GM19463 (cell line): ENCODE data around the gene RNF151.
A peak's percentile ranks its signal among the peaks of the same experiment; 100 is the strongest.

ENCODE experiments used
- ATAC-seq: cut with Tn5 transposase; IDR thresholded peaks from one replicate; pipeline ENCODE4 v1.9.1; 2021; ENCODE audit warnings: mild to moderate bottlenecking, moderate library complexity; ENCODE audit not compliant: unreplicated experiment

The RNF151 gene

DNA sequence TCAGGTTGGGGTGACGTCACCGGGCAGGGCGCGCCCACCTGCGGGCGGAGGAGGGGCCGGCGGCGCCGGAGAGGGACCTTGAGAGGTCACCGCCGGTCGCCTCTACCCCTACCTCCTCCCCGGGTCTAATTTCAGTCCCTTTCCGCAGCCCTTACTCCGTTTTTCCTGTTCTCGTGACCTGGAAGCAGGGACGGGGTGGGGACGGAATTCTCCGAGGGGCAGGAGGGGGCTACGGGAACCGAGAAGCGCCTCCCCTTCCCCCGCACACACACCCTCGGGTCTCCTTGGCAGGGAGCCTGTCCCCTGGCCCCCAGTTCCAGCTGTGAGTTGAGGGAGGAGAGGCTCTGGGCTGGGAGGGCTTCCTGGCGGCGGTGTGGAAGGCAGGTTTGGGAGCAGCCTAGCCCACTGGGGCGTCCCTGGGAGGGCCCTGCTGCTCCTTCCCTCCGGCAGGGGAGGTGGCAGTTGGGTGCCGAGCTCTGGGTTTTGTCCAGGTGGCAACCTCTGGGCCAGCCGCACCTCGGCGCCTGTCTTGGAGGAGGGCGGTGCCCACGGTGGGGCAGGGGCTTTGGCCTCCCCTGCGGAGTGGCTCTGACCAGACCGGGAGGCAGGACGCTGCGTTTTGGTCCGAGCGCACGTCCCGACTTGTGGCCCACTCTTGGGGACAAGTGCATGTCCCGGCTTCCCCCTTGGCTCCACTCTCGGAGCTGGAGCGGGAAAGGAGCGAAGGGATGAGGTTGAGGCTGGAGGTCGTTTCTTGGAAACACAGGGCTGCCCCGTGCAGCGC is 23.9 kb downstream of the RNF151 start:
- no peak for ATAC-seq

DNA sequence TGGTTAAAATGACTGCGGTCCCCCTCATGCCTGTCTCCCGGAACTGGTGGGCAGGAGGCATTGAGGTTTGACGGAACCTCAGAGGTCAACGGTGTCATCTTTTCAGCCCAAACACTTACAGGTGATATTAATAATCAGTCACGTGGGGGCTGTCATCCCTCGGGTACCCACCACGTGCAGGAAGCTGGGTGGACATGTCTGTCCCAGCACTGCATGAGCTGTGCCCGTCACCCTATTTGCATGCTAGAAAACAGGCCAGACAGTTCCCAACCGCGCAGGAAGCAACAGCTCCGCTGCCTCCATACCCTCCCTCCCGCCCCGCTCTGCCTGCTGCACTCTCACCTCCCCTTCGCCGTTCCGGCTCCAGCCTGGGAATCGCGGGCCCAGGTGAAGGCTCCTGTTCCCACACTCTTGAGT is 24.5 kb downstream of the RNF151 start:
- ATAC-seq = no peak

GRCh38 chr16:1991588-1991947 is 24.9 kb downstream of the RNF151 start:
- ATAC-seq = no peak

DNA sequence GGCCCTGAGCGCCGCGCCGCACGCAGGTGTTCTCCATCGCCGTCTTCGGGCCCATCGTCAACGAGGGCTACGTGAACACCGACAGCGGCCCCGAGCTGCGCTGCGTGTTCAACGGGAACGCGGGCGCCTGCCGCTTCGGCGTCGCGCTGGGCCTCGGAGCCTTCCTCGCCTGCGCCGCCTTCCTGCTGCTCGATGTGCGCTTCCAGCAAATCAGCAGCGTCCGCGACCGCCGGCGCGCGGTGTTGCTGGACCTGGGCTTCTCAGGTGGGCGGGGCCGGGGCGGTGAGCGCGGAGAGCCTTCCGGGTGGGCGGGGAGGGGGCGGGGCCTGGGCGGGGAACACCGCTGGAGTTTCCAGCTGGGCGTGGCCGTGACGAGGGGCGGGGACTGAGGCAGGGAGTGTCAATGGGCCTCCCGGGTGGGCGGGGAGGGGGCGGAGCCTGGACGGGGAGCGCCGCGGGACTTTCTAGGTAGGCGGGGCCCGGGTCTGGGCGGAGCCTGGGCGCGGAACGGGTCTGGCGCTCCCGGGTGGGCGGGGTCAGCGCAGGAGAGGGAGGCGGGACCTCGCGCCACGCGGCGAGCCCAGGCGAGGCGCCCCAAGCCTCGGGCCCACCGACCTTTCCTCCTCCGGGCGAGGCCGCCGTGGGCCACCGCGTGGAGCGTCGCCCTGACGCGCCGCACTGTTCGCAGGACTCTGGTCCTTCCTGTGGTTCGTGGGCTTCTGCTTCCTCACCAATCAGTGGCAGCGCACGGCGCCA is 25.5 kb downstream of the RNF151 start:
- ATAC-seq = peak; percentile 47

DNA sequence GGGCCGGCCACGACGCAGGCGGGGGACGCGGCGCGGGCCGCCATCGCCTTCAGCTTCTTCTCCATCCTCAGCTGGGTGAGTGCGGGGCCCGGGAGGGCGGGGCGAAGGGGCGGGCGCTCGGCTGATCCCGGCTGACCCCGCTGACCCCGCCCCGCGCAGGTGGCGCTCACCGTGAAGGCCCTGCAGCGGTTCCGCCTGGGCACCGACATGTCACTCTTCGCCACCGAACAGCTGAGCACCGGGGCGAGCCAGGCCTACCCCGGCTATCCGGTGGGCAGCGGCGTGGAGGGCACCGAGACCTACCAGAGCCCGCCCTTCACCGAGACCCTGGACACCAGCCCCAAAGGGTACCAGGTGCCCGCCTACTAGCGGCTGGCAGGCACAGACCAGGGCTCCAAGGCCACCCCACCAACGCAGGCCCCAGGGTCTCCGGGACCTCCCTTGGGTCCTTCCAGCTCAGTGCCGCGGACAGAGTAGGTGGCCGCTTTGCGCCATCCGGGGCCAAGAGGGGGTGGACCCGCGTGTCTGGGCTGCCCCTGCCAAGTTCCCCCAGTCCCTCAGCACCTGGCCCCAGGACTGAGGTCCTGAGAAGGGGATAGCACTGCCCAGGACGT is 26.2 kb downstream of the RNF151 start:
- no peak for ATAC-seq

- ATAC-seq = no peak
Measured at GRCh38 chr16:1993731-1994131, 27.1 kb downstream of the RNF151 start.

DNA sequence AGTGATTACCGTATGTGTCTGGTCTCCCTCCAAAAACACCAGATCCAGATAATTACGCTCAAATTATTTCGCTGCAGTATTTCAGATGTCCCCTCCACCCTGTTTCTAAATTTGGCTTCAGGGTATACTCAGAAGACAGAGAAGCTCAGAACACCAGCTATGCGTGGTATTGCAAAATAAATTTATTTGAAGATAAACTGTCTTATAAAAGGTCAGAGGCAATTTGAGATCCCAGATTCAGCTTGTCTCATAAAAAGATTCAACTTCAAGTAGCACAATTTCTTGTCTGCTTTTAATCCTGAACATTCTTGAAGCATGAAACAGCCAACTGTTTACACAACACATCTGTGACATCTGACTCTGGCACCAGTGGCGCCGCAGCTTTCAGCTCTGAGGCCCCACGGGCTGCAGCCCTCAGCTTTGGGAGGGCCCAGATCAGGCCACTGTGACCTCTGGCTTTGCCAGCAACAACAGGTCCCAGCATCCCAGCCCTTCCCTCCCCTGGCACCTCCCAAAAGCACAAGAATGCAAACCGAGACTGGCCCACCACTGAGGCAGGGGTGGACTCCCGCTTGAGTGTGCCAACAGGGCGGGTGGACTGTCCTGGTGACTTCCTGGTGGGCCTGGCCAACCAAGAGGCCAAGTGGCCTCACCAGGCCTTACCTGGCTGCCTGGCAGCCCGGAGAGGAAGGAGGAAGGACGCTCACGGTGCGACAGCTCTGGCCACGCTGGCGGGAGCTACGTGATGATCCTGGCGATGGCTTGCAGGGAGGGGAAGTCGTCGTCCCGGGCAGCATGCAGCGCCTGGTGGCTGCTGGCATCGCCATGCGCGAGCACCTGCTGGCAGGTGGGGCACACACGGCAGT is 31.1 kb downstream of the RNF151 start:
- no peak for ATAC-seq

DNA sequence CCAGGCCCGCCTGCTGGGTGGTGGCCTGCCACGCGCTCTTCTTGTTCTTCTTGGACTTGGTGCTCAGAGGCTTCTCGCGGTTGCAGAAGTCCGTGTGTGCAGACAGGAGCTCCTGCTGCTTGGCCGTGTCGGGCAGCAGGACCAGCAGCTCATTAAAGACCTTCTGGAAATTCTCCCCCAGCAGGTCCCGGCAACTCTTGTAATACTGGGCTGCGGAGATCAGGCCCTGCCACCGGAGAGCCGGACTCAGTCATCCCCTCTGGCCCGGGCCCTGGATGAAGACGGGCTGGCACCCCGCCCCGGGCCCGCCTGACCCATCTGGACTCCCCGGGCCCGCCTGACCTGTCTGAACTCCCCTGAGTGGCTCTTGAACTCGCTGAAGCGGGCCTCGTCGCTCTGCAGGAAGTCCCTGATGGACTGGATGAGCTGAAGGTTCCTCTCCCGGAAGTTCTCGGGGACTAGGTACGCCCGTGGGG is 31.7 kb downstream of the RNF151 start:
- ATAC-seq = no peak

GRCh38 chr16:1998852-1999801 is 32.5 kb downstream of the RNF151 start:
- no peak for ATAC-seq

GRCh38 chr16:1999866-2000514 is 33.3 kb downstream of the RNF151 start:
- ATAC-seq = no peak

DNA sequence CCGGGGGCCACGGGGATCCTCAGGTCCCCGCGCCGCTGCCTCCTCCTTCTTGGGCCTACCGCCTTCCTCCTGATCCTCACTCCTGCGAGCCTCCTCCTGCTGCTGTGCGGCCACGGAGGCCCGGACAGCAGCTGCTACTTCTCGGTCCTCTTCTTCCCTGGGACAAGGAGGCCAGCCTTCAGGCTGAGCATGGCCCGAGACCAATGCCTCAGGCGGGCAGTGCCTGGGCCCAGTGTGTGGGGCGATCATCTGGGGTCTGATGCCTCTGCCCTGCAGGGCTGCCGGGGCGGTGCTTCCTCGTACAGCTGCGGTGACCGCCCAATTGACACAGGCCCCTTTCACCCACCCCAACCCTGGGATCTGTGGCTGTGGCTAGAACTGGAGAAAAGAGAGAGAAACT is 34.4 kb downstream of the RNF151 start:
- no peak for ATAC-seq

GRCh38 chr16:2001456-2002355 is 35.0 kb downstream of the RNF151 start:
- no peak for ATAC-seq

GRCh38 chr16:2002406-2003230 is 36.0 kb downstream of the RNF151 start:
- ATAC-seq = no peak

- ATAC-seq = no peak
Measured at GRCh38 chr16:2003231-2003826, 36.7 kb downstream of the RNF151 start.

DNA sequence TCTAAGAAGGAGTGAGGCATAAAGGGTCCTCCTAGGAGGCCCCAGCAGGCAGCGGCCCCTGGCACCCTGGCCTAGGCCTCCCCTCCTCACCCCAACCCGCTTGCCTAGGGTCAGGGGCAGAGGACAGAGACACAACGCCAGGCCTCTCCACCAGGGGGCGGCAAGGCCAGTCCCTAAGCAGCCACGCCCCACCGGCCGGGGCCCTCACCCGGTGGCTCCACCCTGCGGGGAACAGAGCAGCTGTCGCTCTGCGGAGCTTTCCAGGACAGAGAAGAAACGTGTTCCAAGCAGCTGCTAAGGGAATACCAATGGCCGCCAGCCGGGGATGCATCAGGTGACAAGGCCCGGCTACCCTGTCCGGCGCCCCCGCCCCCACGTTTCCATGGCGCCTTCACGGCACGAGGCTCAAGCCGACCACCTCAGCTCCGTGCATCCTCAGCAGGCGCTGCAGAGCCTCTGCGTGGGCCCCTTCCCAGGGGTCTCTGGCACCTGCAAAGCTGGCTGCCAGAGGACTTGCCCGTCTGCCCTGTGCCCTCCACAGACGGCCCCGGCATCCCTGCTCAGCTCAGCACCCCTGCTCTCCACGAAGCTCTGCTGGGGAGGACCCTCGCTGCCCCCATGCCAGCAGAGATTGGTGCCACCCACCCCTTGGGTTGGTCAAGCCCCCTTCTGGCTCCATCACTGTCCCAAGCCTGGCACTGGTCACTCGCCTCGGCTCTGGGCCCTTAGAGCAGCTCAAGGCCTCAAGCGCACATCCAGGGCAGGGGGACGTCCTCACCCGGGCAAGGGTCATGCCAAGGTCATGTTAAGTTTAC is 37.4 kb downstream of the RNF151 start:
- peak; percentile 72 for ATAC-seq
